HG02884 (cell line): ENCODE data around the gene HBD.

ENCODE experiments used
- ATAC-seq: cut with Tn5 transposase; IDR thresholded peaks from one replicate; pipeline ENCODE4 v1.9.1; 2021; ENCODE audit warnings: mild to moderate bottlenecking, moderate library complexity; ENCODE audit not compliant: unreplicated experiment

Gene HBD

GRCh38 chr11:5196067-5196466, 38.2 kb downstream of the HBD start:
- ATAC-seq = no peak

GRCh38 chr11:5192738-5193137, 41.5 kb downstream of the HBD start:
- ATAC-seq = no peak

- ATAC-seq = no peak
These were observed 46.1 kb downstream of the HBD start for GRCh38 chr11:5188201-5188600.
